Liver (tissue), 9 donors: ENCODE measurements around the gene TMIGD1. TPM values are rescaled to one million over a fixed set of nuclear protein-coding genes. Genes with fewer than 3 reads are reported as not detected.

Experiments used
- DNase-seq: peaks from one replicate; pipeline ENCODE4 v3.0.0-alpha.2; 2017; ENCODE audit warnings: low spot score
- H3K27ac ChIP-seq, 2 donors: one replicate each; pipeline ENCODE4 v1.7.0; 2013; ENCODE audit warnings: inconsistent platforms in 2 of 2, low read length in 2 of 2, control low read depth in 1 of 2, low read depth in 1 of 2, mild to moderate bottlenecking in 1 of 2
- H3K27me3 ChIP-seq, 4 donors: one replicate each; pipeline versions ENCODE4 v1.6.1 to v1.7.0; 2013; ENCODE audit warnings: low read length in 3 of 4, inconsistent platforms in 1 of 4, mild to moderate bottlenecking in 1 of 4, moderate library complexity in 1 of 4; ENCODE audit not compliant: control insufficient read depth in 4 of 4, insufficient read depth in 4 of 4
- H3K36me3 ChIP-seq, 4 donors: one replicate each; pipeline versions ENCODE4 v1.6.1 to v1.7.0; 2013; ENCODE audit warnings: low read length in 3 of 4, mild to moderate bottlenecking in 3 of 4, low read depth in 1 of 4, moderate library complexity in 1 of 4; ENCODE audit not compliant: control insufficient read depth in 4 of 4, insufficient read depth in 3 of 4
- H3K4me1 ChIP-seq, 4 donors: one replicate each; pipeline versions ENCODE4 v1.6.1 to v1.7.0; 2013; ENCODE audit warnings: low read length in 3 of 4, mild to moderate bottlenecking in 3 of 4, moderate library complexity in 1 of 4; ENCODE audit not compliant: control insufficient read depth in 4 of 4, insufficient read depth in 4 of 4
- H3K4me3 ChIP-seq, 3 donors: one replicate each; pipeline versions ENCODE4 v1.6.1 to v1.7.0; 2013; ENCODE audit warnings: low read length in 3 of 3, control low read depth in 1 of 3, low read depth in 1 of 3, mild to moderate bottlenecking in 1 of 3
- H3K9ac ChIP-seq, 2 donors: one replicate each; pipeline ENCODE4 v1.7.0; 2013; ENCODE audit warnings: low read length in 2 of 2, mild to moderate bottlenecking in 2 of 2, moderate library complexity in 2 of 2, control low read depth in 1 of 2, low read depth in 1 of 2
- H3K9me3 ChIP-seq, 4 donors: one replicate each; pipeline versions ENCODE4 v1.6.1 to v1.7.0; 2013; ENCODE audit warnings: low read length in 3 of 4; ENCODE audit not compliant: control insufficient read depth in 4 of 4
- CTCF ChIP-seq: fragments of 150-350 bp; IDR thresholded peaks from 2 replicates; pipeline ENCODE4 v1.5.1; 2017; ENCODE audit warnings: improper control_type of control experiment, low read depth, low read length; ENCODE audit not compliant: missing input control
- EGR1 ChIP-seq, 2 donors: IDR thresholded peaks; 2 replicates each; pipeline ENCODE4 v1.6.1; 2016 to 2018; ENCODE audit warnings: antibody characterized with exemption in 2 of 2, low read depth in 2 of 2
- FOXA1 ChIP-seq: IDR thresholded peaks from 2 replicates; pipeline ENCODE4 v1.6.1; 2016; ENCODE audit warnings: antibody characterized with exemption
- FOXA2 ChIP-seq: IDR thresholded peaks from 2 replicates; pipeline ENCODE4 v1.6.1; 2016; ENCODE audit warnings: antibody characterized with exemption
- GABPA ChIP-seq, 2 donors: IDR thresholded peaks in 1 of 2; conservative IDR thresholded peaks in 1 of 2; 2 replicates each; pipeline ENCODE4 v1.6.1; 2016; ENCODE audit warnings: antibody characterized with exemption in 2 of 2, mild to moderate bottlenecking in 1 of 2, moderate library complexity in 1 of 2
- HNF4A ChIP-seq, 2 donors: conservative IDR thresholded peaks; 2 replicates each; pipeline ENCODE4 v1.6.1; 2016; ENCODE audit warnings: antibody characterized with exemption in 2 of 2, mild to moderate bottlenecking in 2 of 2
- HNF4G ChIP-seq: IDR thresholded peaks from 2 replicates; pipeline ENCODE4 v1.6.1; 2016; ENCODE audit warnings: antibody characterized with exemption
- JUND ChIP-seq, 2 donors: IDR thresholded peaks; 2 replicates each; pipeline ENCODE4 v1.6.1; 2016; ENCODE audit warnings: antibody characterized with exemption in 2 of 2
- NR2F2 ChIP-seq: IDR thresholded peaks from 2 replicates; pipeline ENCODE4 v1.6.1; 2016; ENCODE audit warnings: antibody characterized with exemption
- RAD21 ChIP-seq, 2 donors: IDR thresholded peaks; 2 replicates each; pipeline ENCODE4 v1.6.1; 2016; ENCODE audit warnings: antibody characterized with exemption in 2 of 2, mild to moderate bottlenecking in 2 of 2
- REST ChIP-seq: IDR thresholded peaks from 2 replicates; pipeline ENCODE4 v1.6.1; 2016; ENCODE audit warnings: antibody characterized with exemption, mild to moderate bottlenecking
- RXRA ChIP-seq, 2 donors: IDR thresholded peaks; 2 replicates each; pipeline ENCODE4 v1.6.1; 2017 to 2018; ENCODE audit warnings: antibody characterized with exemption in 2 of 2, mild to moderate bottlenecking in 1 of 2
- TAF1 ChIP-seq: conservative IDR thresholded peaks from 2 replicates; pipeline ENCODE4 v1.6.1; 2016; ENCODE audit warnings: antibody characterized with exemption, mild to moderate bottlenecking
- YY1 ChIP-seq: IDR thresholded peaks from 2 replicates; pipeline ENCODE4 v1.6.1; 2016; ENCODE audit warnings: antibody characterized with exemption, mild to moderate bottlenecking
- ZBTB33 ChIP-seq: IDR thresholded peaks from 2 replicates; pipeline ENCODE4 v1.6.1; 2016; ENCODE audit warnings: antibody characterized with exemption
- WGBS: extraction: QIAGEN DNeasy Blood & Tissue Kit; methylation state at CpG from one replicate; pipeline ENCODE4 v1.1.7; 2013; 5-methylcytosine and 5-hydroxymethylcytosine counted together
- polyA plus RNA-seq, 2 donors: library from polyadenylated mRNA; stranded (reverse) in 1 of 2; unstranded in 1 of 2; fragments of 200-250 nt in 1 of 2; fragments of >200 nt in 1 of 2; fragmentation: Nextera tagmentation in 1 of 2; extraction: Ambion mirVana in 1 of 2; gene quantifications; one replicate each; pipeline versions ENCODE4 v1.2.1 to v1.2.3, GENCODE V29; 2013 to 2015
- total RNA-seq, 2 donors: library from RNA; depleted of rRNA; stranded (reverse); fragments of >200 nt; gene quantifications; one replicate each; pipeline ENCODE4 v1.2.3, GENCODE V29; 2014
- TF ChIP-seq, protein P1 (sequence below): IDR thresholded peaks from 2 replicates; pipeline ENCODE4 v1.6.1; 2016; ENCODE audit warnings: antibody characterized with exemption
- donor health status: healthy.
- donor health status: healthy.
- donor health status: healthy.
- donor health status: healthy.
- donor health status: healthy.

The TMIGD1 gene
- total and polyA plus RNA-seq, 4 donors = not detected

GRCh38 chr17:30323895-30324319 is 9.9 kb downstream of the TMIGD1 start:
- no peaks in the 10 kb centered on the region for H3K9me3 ChIP-seq
- H3K4me1 ChIP-seq = no peaks in the 10 kb centered on the region
- H3K4me3 ChIP-seq = no peak overlapping the region
- H3K27me3 ChIP-seq = peaks cover 0 to 6% (median 0%) of the 10 kb centered on the region in 4 donors
- no peaks in the 10 kb centered on the region for H3K36me3 ChIP-seq
- no peak for DNase-seq
- H3K9ac ChIP-seq = no peak overlapping the region
- H3K27ac ChIP-seq = no peak overlapping the region
- TF ChIP-seq NR2F2 (no peak), JUND (IDR thresholded peaks at IDR 0.05) (no peak), HNF4A (conservative IDR thresholded peaks at IDR 0.05) (no peak), CTCF (no peak), HNF4G (no peak), ZBTB33 (no peak), YY1 (no peak), FOXA1 (no peak), GABPA (IDR thresholded peaks at IDR 0.05 in 1 of 2, conservative IDR thresholded peaks at IDR 0.05 in 1 of 2) (no peak), EGR1 (IDR thresholded peaks at IDR 0.05; ENCODE audit: low read depth in 2 of 2) (no peak), TAF1 (no peak)
- TF ChIP-seq, protein P1, sequence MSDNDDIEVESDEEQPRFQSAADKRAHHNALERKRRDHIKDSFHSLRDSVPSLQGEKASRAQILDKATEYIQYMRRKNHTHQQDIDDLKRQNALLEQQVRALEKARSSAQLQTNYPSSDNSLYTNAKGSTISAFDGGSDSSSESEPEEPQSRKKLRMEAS = no peak

- TF ChIP-seq ZBTB33 = no peak
- TF ChIP-seq RXRA (IDR thresholded peaks at IDR 0.05) = no peak
- no peak for TF ChIP-seq FOXA2
- no peak for TF ChIP-seq REST
- no peak for TF ChIP-seq HNF4A (conservative IDR thresholded peaks at IDR 0.05)
- TF ChIP-seq YY1 = no peak
- no peak for TF ChIP-seq GABPA (IDR thresholded peaks at IDR 0.05 in 1 of 2, conservative IDR thresholded peaks at IDR 0.05 in 1 of 2)
- no peak for TF ChIP-seq RAD21 (IDR thresholded peaks at IDR 0.05)
- no peak for DNase-seq
- Histone ChIP-seq H3K4me1 (no peaks in the 10 kb centered on the region), H3K9ac (no peak overlapping the region), H3K27me3 (peaks cover 0 to 6% (median 0%) of the 10 kb centered on the region in 4 donors), H3K4me3 (no peak overlapping the region), H3K9me3 (no peaks in the 10 kb centered on the region), H3K36me3 (no peaks in the 10 kb centered on the region), H3K27ac (no peak overlapping the region)
- WGBS = 73% methylated on average over 5 of the region's 5 CpGs
Observed at GRCh38 chr17:30323262-30323894, 10.5 kb downstream of the TMIGD1 start.
